ENCODE measurements around the gene IGFBPL1.
A peak's percentile ranks its signal among the peaks of the same experiment; 100 is the strongest.

IGFBPL1 gene

GRCh38 chr9:38439291-38439915, 15.1 kb upstream of the IGFBPL1 start:
- TF ChIP-seq CTCF (IDR thresholded peaks at IDR 0.05; ENCODE audit: insufficient read depth, low read depth, low read length, missing control alignments), result no peak
- DNase-seq (ENCODE audit: low read depth), result no peak
- no peak overlapping the region for H3K4me3 ChIP-seq (ENCODE audit: low read length)

DNA sequence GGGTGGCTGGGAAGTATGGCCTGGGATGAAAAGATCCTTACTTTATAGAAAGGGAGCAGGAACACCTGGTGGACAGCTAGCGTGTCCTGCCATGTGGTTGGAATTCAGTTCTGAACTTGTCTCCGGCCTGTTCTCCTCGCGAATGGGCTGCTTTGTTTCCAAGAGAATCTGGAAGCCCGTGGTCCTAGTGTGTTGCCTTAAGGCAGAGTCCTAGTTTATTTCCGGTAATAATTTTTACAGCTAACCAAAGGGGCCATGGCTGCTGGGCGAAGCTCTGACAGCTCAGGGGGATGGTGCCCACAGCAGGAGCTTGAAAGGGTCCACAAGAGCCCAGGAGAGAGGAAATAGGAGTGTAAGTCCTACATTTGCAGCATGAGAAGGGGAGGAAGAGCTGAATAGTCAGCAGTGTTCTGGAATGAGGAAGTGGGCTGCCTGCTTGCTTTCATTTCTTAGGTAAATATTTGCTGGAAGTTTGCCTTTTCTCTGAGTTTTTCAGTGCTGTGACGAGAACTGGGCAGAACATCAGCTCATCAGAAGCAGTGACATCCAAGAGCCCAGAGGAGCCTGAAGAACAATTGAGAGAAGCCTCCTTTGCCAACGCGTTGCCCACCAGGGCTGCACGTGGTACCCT, 13.1 kb upstream of the IGFBPL1 start:
- DNase-seq (ENCODE audit: low read depth), result peak; percentile 40
- no peak overlapping the region for H3K4me3 ChIP-seq (ENCODE audit: low read length)
- no peak for TF ChIP-seq CTCF (IDR thresholded peaks at IDR 0.05; ENCODE audit: insufficient read depth, low read depth, low read length, missing control alignments)

DNA sequence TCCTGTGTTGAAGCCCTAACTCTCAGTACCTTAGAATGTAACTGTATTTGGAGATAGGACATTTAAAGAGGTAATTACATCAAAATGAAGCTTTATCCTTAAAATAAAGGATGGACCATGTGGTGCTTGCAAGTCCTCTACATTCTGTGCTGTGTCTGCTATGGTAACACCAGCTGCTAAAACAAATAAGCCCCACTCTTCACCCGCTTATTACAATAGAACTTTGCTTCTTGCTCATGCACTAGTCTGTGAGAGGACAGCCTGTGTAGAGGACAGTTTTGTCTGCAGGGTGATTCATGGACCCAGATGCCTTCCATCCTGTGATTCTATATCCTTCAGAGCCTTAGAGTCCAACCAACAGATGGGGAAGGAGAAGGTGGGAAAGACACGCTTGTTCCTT, 12.5 kb upstream of the IGFBPL1 start:
- no peak for DNase-seq (ENCODE audit: low read depth)
- H3K4me3 ChIP-seq (ENCODE audit: low read length), result no peak overlapping the region
- no peak for TF ChIP-seq CTCF (IDR thresholded peaks at IDR 0.05; ENCODE audit: insufficient read depth, low read depth, low read length, missing control alignments)

- no peak for TF ChIP-seq CTCF (IDR thresholded peaks at IDR 0.05; ENCODE audit: insufficient read depth, low read depth, low read length, missing control alignments)
- DNase-seq (ENCODE audit: low read depth), result no peak
Observed at GRCh38 chr9:38435521-38435920, 11.3 kb upstream of the IGFBPL1 start.

GRCh38 chr9:38434853-38435252, 10.6 kb upstream of the IGFBPL1 start:
- no peak for TF ChIP-seq CTCF (IDR thresholded peaks at IDR 0.05; ENCODE audit: insufficient read depth, low read depth, low read length, missing control alignments)
- DNase-seq (ENCODE audit: low read depth), result no peak
- H3K4me3 ChIP-seq (ENCODE audit: low read length), result no peak overlapping the region

More at GRCh38 chr9:38435521-38435920, 11.3 kb upstream of the IGFBPL1 start:
- H3K4me3 ChIP-seq (ENCODE audit: low read length), result no peak overlapping the region

- no peak for TF ChIP-seq CTCF (IDR thresholded peaks at IDR 0.05; ENCODE audit: insufficient read depth, low read depth, low read length, missing control alignments)
- no peak overlapping the region for H3K4me3 ChIP-seq (ENCODE audit: low read length)
- DNase-seq (ENCODE audit: low read depth), result no peak
Observed at GRCh38 chr9:38434365-38434764, 10.1 kb upstream of the IGFBPL1 start.

Measured in epithelial cell of esophagus (primary cell).